ENCODE results near the gene ELOVL3.

ELOVL3 gene

DNA sequence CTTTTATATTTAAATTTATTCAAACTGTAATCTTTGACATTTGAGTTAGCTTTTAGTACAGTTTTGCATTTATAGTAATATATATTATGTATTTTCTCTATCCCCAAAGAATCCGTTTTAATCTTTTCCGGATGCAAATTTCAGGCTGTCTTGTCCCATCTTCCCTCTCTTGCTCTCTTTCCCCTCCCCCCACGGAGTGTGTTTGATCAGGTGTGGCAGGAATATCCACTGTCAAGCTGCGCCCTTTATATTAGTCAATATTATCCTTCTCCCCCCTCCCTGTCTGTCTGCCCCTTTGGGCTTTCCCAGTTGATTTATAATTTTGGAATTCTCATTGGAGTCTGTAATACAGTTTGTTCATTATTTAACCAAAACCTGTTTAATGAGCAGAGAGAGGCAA, 38.3 kb downstream of the ELOVL3 start:
- DNase-seq (ENCODE audit: low read depth): no peak
- no peak overlapping the region for H3K4me3 ChIP-seq (ENCODE audit: control insufficient read depth, low read depth, low read length)
- TF ChIP-seq, protein P1, sequence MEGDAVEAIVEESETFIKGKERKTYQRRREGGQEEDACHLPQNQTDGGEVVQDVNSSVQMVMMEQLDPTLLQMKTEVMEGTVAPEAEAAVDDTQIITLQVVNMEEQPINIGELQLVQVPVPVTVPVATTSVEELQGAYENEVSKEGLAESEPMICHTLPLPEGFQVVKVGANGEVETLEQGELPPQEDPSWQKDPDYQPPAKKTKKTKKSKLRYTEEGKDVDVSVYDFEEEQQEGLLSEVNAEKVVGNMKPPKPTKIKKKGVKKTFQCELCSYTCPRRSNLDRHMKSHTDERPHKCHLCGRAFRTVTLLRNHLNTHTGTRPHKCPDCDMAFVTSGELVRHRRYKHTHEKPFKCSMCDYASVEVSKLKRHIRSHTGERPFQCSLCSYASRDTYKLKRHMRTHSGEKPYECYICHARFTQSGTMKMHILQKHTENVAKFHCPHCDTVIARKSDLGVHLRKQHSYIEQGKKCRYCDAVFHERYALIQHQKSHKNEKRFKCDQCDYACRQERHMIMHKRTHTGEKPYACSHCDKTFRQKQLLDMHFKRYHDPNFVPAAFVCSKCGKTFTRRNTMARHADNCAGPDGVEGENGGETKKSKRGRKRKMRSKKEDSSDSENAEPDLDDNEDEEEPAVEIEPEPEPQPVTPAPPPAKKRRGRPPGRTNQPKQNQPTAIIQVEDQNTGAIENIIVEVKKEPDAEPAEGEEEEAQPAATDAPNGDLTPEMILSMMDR (conservative IDR thresholded peaks at IDR 0.05; ENCODE audit: control insufficient read depth, insufficient read depth, low read depth, low read length): no peak

GRCh38 chr10:102266670-102267069, 40.6 kb downstream of the ELOVL3 start:
- TF ChIP-seq, protein P1 (conservative IDR thresholded peaks at IDR 0.05; ENCODE audit: control insufficient read depth, insufficient read depth, low read depth, low read length): no peak
- no peak for DNase-seq (ENCODE audit: low read depth)
- no peak overlapping the region for H3K4me3 ChIP-seq (ENCODE audit: control insufficient read depth, low read depth, low read length)

GRCh38 chr10:102267748-102268147, 41.6 kb downstream of the ELOVL3 start:
- peak; percentile 82 for DNase-seq (ENCODE audit: low read depth)

DNA sequence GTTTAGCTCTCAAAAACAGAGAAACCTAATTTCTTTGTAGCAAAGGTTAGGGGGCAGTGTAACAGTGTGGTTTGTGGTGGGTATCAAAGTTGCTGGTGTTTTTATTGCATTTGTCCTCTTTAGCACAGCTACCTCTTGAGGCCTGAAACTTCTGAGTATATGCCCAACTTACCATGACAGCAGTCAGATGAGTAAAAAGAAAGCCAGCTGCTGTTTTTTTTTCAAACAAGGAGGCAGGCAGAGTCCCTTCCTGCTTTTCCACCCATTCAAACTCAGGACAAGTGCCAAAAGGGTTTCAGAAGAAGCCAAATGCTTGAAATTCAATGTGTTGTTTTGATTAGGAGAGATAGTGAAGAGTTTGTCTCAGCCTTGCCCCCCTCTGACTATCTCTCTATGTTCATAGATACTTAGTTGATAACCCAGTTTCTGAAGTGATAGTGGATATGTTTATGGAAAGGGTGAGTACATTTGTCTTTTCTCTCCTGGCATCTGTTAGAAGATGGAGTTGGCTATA, 42.3 kb downstream of the ELOVL3 start:
- TF ChIP-seq, protein P1 (conservative IDR thresholded peaks at IDR 0.05; ENCODE audit: control insufficient read depth, insufficient read depth, low read depth, low read length): no peak

More at GRCh38 chr10:102267748-102268147, 41.6 kb downstream of the ELOVL3 start:
- TF ChIP-seq, protein P1 (conservative IDR thresholded peaks at IDR 0.05; ENCODE audit: control insufficient read depth, insufficient read depth, low read depth, low read length): no peak
- H3K4me3 ChIP-seq (ENCODE audit: control insufficient read depth, low read depth, low read length): no peak overlapping the region

DNA sequence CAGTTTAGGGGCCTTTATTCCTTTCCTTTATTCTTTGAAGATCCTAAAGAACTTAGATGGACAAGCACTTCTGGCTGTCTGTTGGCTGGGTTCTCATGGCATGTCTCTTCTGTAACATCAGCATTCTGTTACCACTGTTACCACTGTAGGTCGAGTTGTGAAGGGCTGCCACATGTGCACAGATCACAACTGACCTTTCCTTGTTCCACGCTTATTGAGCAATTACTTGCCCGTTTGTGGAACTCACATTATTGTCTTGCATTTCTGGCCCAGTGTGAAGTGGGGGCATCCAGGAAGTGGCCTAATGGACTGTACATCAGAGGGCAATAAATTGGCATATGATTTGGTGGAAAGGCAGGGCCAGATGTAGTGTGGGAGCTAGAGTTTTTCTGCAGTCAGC, 42.9 kb downstream of the ELOVL3 start:
- H3K4me3 ChIP-seq (ENCODE audit: control insufficient read depth, low read depth, low read length): no peak overlapping the region
- DNase-seq (ENCODE audit: low read depth): no peak
- TF ChIP-seq, protein P1 (conservative IDR thresholded peaks at IDR 0.05; ENCODE audit: control insufficient read depth, insufficient read depth, low read depth, low read length): no peak

More for the DNA sequence above, 42.3 kb downstream of the ELOVL3 start:
- H3K4me3 ChIP-seq (ENCODE audit: control insufficient read depth, low read depth, low read length): no peak overlapping the region
- peak; percentile 52 for DNase-seq (ENCODE audit: low read depth)

DNA sequence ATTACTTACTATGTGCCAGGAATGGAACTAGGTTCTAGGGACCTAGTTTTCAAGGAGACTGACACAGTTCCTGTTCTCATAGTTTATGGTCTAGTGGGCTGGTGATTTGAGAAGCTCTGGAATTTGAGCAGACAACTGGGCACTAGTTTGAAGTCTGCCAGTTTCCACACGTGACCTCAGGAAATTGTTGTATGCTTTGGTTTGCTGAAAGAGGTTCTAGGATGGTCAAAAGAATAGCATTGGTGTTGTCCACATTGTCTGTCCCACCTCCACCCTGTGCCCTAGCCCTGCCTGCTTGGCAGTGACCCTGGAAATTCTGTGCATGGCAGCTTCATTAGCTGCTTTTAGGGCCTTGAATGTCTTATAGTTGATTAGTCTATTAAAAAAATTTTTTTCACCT, 48.0 kb downstream of the ELOVL3 start:
- TF ChIP-seq, protein P1 (conservative IDR thresholded peaks at IDR 0.05; ENCODE audit: control insufficient read depth, insufficient read depth, low read depth, low read length): no peak
- no peak overlapping the region for H3K4me3 ChIP-seq (ENCODE audit: control insufficient read depth, low read depth, low read length)
- no peak for DNase-seq (ENCODE audit: low read depth)

- no peak overlapping the region for H3K4me3 ChIP-seq (ENCODE audit: control insufficient read depth, low read depth, low read length)
- TF ChIP-seq, protein P1 (conservative IDR thresholded peaks at IDR 0.05; ENCODE audit: control insufficient read depth, insufficient read depth, low read depth, low read length): no peak
- no peak for DNase-seq (ENCODE audit: low read depth)
Measured at GRCh38 chr10:102275343-102275742, 49.2 kb downstream of the ELOVL3 start.
